Activated naive CD8-positive, alpha-beta T cell treated with anti-CD3 and anti-CD28 coated beads, Interleukin-2, amount 50 U/mL, for 16 hours (primary cell): Measurements from ENCODE around the gene DLL1.
A peak's percentile ranks its signal among the peaks of the same experiment; 100 is the strongest.

Experiments used
- DNase-seq: peaks from one replicate; pipeline ENCODE4 v3.0.0-alpha.2; 2020; ENCODE audit warnings: low read depth, low spot score

The DLL1 gene

DNA sequence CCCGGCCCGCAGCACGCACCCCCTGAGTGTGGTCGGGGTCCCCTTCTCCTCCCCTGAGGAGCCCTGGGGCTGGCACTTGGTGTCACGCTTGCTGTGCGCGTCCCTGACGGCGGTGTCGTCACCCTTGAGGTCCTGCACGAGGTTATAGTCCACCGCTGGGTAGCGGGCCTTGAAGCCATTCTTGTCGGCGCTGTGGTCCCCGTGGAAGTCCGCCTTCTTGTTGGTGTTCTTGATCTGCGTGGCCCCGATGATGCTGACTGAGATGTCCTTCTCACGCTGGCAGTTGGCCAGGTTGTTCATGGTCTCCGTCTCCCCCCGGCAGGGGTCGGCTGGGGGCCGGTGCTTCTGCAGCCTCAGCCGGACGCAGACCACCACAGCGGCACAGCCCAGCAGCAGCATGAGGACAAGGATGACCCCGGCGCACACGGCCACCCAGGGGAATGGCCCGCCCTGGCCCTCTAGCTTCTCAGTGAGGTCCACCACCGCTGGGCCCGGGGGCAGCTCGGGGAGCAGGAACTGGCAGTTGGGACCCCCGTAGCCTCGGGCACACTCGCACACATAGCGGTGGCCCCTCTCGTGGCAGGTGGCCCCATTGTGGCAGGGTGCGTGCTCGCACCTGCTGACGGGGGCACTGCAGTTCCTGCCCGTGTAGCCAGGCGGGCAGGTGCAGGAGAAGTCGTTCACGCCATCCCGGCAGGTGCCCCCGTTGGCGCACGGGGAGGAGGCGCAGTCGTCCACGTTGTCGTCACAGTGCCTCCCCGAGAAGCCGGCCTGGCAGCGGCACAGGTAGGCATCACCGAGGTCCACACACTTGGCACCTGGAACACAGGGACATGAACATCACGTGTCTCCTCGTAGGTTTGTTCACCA is 7.4 kb downstream of the DLL1 start:
- no peak for DNase-seq

DNA sequence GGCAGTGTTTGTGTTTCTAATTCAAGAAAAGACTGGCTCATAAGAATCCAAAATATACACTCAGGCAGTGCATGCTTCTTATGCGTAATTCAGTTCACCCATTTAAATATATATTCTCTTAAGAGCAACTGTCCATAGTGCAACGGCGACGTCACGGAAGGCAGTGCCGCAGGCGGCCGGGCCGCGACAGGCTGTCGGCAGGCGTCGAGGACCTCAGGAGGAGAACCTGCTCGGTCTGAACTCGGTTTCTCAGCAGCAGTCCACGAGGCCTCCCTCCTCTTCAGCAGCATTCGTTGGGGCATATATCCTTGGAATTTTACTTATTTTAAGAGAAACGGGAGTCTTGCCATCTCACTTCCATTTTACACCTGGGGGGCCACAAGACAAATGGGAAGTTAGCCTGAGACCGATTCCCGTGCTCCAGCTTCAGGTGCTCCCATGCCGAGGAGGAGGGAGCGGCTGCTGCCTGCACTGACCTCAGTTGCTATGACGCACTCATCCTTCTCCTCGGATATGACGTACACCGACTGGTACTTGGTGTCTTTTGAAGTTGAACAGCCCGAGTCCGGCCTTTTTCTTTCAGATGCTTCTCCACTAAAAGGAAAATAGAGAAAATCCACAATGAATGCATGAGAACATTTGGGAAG is 8.2 kb downstream of the DLL1 start:
- no peak for DNase-seq

DNA sequence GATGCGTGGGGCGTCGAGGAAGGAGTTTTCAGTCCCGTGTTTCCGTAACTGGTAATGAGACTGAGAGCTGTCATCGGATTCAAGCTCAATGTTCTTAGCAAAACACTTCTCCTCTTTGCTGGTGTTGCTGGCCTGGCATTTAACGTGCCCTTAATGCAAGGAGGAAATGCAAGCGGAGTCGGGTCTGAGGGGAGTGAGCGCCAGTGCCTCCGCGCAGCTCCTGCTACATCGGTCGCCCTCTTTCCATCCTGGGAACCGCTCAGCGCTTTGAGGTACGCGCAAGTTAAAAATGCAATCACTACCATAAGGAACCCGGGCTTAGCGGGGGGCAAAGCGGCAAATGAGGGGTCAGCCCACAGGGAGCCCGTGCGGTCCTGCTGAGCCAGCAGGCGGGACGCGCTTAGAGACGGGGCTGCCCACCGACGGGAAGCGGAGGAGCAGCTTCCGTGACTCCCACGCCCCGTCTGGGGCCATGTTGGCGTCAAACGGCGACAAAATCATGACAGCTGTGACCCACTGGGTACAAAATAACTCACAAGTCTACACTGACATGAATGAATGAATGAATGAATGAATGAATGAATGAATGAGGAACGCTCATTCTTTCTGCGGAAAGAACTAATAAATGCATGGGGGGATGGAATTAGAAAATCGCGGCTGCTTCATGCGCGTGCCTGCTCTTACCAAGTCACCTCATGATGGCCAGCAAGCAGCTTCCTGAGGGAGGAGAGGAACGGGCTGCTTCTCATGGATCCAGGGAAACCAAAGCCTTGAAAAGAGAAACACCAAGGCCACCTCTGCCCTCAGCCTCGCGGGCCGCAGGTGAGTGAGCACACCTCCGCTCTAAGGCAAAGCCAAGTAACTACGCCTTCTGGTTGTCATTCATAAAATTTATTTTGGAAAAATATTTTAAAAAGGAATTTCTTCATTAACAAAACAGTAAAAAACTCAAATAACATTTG is 9.3 kb downstream of the DLL1 start:
- no peak for DNase-seq

DNA sequence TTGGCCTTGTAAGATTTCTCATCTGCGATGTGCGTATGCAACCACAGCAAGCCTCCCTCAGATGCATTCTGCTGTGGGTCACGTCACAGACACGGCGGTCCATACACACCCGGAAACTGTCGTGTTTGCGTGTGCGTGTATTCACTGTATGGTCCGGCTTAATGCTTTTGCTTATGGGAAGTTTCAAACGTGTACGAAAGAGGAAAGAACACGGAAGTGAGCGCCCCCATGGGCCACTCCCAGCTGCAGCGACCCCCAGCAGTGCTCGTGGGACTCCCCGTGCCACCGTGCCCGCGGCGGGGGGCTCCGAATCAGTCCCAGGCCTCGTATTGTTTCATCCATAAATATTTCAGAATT is 10.2 kb downstream of the DLL1 start:
- no peak for DNase-seq

DNA sequence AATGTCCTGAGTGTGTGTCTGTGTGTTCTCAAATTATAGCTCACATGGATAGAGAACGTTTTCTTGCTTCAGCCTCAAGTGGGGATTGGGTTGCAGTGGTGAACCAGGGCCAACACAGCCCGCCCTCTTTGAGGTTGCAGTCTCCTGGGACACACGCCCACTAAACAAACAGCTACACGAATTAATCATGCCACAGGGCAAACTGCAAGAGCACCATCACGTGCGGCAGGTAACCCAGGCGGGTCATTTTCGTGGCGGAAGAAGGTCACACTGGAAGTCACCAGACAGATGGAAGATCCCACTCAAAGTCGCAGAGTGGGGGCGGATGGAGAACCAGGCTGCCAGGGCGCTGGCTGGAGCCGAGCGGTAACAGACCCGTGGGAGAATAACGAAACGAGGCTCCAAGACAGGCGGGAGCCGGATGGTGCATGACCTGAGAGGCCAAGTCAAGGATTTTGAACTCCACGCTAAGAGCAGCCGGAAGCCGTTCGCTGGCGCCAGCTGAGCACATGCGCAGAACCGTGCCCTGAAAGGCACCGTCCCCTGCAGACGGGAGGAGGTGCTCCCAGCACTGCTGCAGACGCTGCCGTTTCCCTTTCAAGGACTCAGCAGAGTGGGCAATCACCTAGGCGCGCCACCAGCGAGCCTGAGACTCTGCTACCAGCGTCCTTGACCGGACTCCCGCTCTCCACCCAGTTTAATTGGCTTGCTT is 10.7 kb downstream of the DLL1 start:
- no peak for DNase-seq

DNA sequence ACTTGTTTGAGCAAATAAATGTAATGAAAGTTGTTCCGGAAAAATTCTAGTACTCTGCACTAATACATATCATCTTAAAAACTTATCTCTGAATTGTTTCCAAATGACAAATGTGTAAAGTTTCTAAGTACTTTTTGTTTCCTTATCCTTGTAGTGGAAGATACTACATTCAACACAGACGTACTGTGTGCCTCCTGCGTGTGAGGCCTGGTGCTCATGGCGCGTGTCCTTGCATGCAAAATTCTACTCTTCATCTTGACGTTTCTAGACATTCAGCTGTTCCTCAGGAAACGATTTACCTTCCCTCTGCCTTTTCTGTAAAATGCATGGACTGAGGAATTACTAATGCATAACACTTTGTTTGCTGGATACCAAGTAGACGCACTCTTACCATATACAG is 11.5 kb downstream of the DLL1 start:
- no peak for DNase-seq

DNA sequence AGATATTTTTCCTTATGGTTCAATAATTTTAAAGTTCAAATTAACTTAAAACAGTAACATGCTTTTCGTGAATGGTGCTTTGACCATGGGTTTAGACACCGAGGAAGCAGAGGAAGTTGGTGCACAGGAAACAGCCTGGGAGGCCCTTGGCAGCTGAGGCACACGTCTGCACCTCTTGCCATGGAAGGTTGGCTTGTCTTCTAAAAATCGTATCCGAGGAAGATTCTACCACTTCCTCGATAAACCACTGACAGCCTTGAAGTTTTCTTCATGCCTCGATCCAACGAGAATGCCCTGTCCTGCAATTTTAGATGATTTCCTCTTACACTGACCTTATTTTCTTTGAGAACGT is 12.2 kb downstream of the DLL1 start:
- no peak for DNase-seq

DNA sequence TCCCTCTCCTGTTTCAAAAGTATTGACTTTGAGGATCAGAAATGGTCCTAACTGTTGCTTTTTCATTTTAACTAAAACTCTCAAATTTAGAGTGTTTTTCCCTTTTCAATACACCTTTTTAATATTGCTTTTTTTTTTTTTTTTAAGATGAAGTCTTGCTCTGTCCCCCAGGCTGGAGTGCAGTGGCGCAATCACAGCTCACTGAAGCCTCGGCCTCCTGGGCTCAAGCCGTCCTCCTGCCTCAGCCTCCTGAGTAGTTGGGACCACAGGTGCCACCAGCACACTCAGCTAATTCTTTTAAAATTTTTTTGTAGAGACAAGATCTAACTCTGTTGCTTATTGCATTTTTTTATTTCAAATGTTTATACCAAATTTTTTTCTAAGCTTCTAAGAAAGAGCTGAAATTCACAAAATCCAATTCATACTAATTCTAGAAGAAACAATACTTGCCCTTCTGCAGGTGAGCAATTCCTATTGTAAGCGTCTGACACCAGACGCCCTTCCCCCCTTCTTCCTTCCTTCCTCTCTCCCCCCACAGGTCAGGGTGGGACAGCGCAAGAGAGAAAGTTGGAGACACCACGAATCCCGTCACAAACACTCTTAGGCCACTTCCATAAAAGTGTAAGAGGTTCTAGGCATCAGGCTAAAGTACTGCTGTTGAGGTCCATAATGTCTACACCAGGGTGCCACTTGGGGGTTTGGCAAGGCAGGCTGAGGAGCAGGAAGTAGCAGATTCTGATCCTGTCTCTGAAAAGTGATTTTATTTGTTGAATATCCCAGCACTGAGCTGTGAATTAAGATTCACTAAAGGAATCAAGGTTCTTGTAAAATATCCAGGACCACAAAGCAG is 12.8 kb downstream of the DLL1 start:
- DNase-seq, result no peak

DNA sequence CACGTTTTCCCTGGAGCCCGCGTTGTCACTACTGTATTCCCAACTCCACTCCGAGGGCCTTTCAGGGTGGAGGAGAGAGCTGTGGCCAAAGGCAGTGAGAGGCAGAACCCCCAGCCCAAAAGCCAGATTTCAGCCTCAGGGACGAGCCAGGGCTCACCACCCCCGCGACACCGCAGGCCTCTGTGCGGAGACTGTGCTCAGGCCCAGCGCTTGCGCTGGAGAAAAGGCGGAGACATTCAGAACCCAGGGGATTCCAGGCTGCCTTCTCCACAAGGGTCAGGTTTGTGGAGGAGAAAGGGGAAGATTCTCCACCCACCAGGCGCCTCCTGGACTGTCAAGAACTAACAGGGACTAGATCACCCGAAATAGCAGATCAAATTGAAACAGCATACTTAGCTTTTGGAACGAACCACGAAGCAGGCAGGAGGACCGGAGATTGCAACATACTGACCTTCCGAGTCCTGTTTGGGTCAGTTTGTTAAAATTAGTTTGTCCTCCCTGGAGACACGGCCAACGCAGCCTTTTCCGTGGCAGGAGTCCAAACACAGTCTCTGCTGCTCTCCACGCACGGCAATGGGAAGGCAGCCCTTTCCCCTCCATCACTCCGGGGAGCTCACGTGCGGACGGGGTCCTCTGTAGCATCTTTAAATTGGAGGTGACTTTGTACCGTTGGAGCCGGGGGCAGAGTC is 14.4 kb downstream of the DLL1 start:
- DNase-seq, result no peak

DNA sequence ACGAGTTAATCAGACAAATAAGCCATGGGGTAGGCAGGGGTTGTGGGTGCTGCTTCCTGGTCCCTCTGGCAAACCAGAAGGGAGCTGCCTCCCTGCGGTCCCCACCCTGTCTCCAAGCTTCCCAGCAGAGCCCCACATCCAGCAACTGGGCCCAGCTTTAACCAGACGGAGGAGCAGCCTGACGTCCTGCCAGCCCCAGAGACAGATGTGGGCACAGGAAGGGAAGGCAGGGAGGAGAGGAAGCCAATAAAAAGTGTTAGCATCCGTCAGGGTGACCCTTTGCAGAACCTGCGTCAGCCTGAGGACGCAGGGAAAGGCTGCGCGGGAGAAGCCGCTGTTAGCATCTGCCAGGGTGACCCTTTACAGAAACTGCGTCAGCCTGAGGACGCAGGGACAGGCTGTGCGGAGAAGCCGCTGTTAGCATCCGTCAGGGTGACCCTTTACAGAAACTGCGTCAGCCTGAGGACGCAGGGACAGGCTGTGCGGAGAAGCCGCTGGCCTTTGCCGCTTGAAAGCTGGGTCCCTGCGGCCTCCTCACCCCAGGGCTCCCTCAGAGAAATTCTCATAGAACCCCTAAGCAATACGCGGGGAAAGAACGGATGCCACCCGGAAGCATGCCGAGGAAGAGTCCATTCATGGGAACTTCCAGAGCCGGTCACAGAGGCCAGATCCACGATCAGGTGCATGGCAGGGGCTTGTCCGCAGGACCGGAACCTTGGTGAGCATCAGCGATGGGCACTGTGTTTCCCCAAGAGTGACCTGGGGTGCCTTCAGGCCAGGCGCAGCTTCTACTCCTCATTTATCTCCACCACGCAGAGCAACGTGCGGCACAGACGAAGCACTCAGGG is 15.9 kb downstream of the DLL1 start:
- DNase-seq, result no peak

DNA sequence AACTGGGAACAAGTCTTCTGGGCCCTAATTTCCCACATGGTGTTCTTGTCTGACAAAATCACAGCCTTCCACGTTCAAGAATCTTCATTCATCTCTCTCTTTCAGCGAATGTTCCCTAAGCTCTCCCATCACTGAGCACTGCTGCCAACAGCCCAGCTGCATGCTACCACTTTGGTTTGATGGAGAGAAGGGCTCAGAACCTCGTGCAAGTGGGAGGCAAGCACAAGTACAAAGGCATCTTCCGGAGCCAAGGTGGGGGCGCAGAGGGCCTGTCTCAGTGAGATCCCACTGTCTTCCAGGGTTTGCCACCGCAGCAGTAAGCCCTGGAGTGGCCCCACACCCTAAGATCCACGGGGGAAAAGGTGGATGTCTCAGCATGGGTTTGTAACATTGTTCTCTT is 17.2 kb downstream of the DLL1 start:
- DNase-seq, result no peak

DNA sequence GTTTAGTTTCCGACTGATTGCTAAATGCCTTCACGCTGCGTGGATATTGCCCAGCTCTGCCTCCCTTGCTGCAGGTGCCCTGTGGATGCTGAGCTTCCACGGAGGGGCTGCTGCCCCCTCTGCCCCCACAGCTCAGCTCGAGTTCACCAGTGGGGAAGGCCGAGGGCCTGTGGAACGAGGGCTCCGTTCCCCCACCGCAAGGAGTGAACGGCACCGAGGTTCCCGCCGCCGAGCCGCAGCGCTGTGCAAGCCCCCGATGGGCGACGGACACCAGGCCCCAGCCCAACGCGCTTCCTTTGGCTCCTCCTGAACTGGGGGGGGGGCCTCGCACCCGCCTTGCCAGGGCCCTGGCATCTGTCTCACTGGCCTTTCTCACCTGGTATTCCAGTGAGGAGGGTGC is 17.7 kb downstream of the DLL1 start:
- DNase-seq, result no peak

DNA sequence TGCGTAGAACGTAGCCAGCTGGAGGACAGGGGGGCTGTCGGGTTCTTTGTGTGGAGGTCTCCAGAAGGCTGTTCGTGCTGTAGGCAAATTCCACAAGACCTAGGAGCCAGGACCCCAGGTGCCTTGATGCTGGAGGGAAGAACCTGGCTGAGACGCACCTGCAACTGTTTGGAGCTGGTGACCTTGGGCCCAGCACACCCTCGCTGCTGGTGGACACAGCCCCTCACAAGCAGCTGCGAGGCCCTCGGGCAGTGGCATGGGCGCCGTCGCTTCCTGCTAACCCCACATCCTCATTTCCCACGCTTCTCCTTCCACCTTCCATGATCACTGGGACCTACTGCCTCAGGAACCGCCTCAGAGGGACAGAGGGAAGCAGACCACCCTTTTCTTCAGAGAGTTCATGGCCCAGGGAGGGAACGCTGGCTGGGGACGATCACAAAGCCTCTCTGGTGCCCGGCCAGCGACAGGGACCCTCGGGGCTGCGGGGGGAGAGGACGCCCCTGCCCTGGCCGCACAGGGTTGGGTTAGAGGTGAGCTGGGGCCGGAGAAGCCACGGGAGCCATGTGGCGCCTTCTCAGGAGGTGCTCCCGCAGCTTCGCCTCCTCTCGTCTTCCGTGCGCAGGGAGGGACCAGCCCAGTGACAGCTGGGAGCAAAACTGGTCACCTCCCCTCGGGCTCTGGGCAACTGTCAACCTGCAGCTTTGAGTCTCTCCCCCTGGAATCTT is 18.4 kb downstream of the DLL1 start:
- no peak for DNase-seq

DNA sequence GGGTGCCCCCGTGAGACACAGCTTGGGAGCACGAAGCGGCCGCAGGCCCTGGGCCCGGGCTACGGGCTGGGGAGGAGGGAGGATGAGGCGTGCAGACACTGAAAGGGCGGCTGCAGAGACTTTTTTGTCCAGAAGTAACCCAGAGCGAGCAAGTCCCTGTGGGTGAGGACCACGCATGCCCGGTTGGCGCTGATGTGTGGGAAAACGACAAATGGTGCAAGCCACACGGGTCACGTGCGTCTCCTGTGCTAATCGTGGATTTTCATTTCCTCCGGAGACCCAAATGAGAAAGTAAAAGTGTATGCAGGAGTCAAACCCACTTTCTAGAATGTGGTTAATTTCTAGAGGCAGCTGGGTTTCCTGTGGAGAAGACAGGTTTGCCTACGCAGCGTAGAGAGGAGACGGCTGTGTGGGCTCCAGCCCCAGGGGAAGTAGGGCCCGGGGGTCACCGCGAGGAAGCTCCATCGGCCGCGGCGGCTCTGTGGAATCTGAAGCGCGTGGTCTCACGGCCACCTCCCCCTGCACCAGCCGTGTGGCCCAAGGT is 19.0 kb downstream of the DLL1 start:
- peak; percentile 71 for DNase-seq

DNA sequence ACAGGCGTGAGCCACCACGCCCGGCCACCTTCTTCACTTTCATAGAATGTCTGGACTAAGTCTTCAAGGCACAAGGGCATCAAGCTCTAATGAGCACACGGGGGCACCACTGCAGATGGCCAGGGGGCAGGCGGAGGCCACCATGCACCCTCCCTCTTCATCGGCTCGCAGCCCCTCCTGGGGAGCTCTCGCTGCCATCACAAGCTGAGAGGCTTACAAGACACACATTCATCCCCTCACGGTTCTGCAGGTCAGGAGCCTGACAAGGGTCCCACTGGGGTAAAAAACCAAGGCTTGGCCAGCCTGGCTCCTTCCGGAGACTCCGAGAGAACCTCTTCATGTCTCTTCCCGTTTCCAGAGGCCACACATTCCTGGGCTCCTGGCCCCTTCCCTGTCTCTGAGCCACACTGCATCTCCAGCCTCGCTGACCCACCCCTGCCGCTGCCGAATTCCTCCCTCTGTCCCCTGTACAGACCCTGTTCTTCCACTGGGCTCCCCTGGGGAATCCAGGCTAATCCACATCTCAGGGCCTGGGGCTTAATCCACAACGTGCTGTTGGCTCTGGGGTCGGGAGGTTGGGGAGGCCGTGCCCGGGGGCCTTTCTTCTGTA is 19.8 kb downstream of the DLL1 start:
- DNase-seq, result no peak

DNA sequence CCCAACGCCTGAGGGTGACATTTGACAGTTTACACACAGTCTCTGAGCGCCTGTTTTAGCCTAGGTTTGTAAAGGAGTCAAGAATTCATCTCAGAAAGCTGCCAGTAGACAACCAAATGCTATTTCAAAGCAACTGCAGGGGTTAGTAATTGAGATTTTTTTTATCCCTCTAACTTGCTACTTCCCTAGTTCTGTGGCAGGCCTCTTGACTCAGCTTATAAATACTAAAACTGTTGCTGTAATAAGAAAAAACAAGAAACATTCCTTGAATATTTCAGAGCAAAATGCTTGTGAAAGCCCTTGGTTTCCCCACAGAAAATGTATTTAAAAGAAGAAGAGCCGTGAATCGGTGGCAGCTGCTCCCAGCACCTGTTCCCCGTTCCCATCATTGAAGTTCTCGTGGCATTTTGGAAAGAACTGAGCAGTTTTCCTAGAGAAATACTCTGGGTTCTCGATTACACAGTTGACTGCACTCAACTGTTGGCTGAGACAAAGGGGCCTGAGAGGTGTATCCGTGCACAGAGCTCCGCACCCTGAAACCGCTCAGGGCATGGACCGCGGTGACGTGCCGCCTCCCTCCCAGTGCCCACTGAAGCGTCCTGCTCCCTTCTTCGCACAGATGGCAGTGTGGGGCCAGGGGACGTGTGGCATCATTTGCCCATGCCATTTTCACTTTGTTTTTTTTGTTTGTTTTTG is 20.9 kb downstream of the DLL1 start:
- DNase-seq, result no peak

DNA sequence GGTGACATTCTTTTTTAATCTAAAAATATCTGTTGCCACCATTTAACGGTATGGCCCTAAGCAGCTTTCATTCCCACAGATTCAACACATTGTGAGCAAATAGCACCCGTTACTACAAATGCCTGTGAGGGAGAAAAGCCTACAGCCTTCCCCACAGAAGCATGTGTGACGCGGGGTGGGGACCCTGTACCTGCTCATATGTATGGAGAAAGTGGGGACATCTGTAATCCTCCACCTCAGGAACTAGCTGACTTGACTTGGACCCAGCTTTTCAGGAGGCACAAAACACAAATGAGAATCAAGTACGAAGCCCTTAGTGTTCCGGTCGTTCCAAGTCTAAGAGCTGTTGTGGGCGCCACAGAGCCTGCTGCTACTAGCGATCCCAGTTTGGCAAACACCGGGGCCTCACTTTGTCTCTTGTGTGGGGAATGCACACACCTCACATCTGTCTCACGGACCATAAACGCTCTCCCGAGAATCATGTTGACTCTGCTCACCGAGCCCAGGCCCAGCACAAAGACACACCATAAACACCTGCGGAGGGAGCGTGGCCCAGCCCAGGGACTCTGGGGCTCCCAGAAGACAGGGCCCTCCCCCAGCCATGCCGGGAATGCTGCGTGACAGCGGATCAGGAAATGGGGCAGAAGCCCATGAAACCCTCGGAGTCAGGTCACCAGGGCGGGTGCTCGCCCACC is 21.6 kb downstream of the DLL1 start:
- DNase-seq, result no peak
